ENCODE data around the gene RCL1.
"Not testable (repeated sequence)": the region's sequence is repeated elsewhere in the genome, so short reads cannot be mapped to it uniquely, and the experiment has no call there.

Gene RCL1

GRCh38 chr9:4783191-4783590 is 9.6 kb upstream of the RCL1 start:
- DNase-seq (ENCODE audit: low read depth): not testable (repeated sequence)

GRCh38 chr9:4784403-4784802 is 8.3 kb upstream of the RCL1 start:
- DNase-seq (ENCODE audit: low read depth): no peak

- no peak for DNase-seq (ENCODE audit: low read depth)
These were observed 6.1 kb upstream of the RCL1 start for GRCh38 chr9:4786599-4786998.

- DNase-seq (ENCODE audit: low read depth): no peak
These were observed 4.9 kb upstream of the RCL1 start for GRCh38 chr9:4787876-4788275.

- DNase-seq (ENCODE audit: low read depth): no peak
These were observed 4.0 kb upstream of the RCL1 start for GRCh38 chr9:4788703-4789102.

GRCh38 chr9:4792054-4792571 is 631 bp upstream of the RCL1 start:
- DNase-seq (ENCODE audit: low read depth): no peak

- no peak for DNase-seq (ENCODE audit: low read depth)
These were observed 983 bp downstream of the RCL1 start for GRCh38 chr9:4793459-4794395.

- DNase-seq (ENCODE audit: low read depth): no peak
These were observed 1.9 kb downstream of the RCL1 start for GRCh38 chr9:4794691-4795090.

- DNase-seq (ENCODE audit: low read depth): not testable (repeated sequence)
These were observed 2.4 kb downstream of the RCL1 start for GRCh38 chr9:4795108-4795507.

- no peak for DNase-seq (ENCODE audit: low read depth)
These were observed 3.8 kb downstream of the RCL1 start for GRCh38 chr9:4796530-4796929.

- DNase-seq (ENCODE audit: low read depth): no peak
These were observed 4.5 kb downstream of the RCL1 start for GRCh38 chr9:4796988-4797853.

GRCh38 chr9:4797854-4798150 is 5.1 kb downstream of the RCL1 start:
- no peak for DNase-seq (ENCODE audit: low read depth)

GRCh38 chr9:4798281-4799032 is 5.7 kb downstream of the RCL1 start:
- DNase-seq (ENCODE audit: low read depth): no peak

- DNase-seq (ENCODE audit: low read depth): no peak
These were observed 6.3 kb downstream of the RCL1 start for GRCh38 chr9:4799033-4799430.

GRCh38 chr9:4799775-4800174 is 7.0 kb downstream of the RCL1 start:
- no peak for DNase-seq (ENCODE audit: low read depth)

GRCh38 chr9:4801156-4801555 is 8.4 kb downstream of the RCL1 start:
- no peak for DNase-seq (ENCODE audit: low read depth)

- no peak for DNase-seq (ENCODE audit: low read depth)
These were observed 11.2 kb downstream of the RCL1 start for GRCh38 chr9:4803670-4804530.

GRCh38 chr9:4804531-4805016 is 11.8 kb downstream of the RCL1 start:
- no peak for DNase-seq (ENCODE audit: low read depth)

- no peak for DNase-seq (ENCODE audit: low read depth)
These were observed 12.6 kb downstream of the RCL1 start for GRCh38 chr9:4805191-4805918.

GRCh38 chr9:4810565-4810964 is 17.8 kb downstream of the RCL1 start:
- no peak for DNase-seq (ENCODE audit: low read depth)

Data from stimulated activated CD4-positive, alpha-beta T cell treated with anti-CD3 and anti-CD28 coated beads, Interleukin-2, amount 100 ng/mL, for 4 hours (primary cell).